Kidney epithelial cell (primary cell): ENCODE data around the gene SORCS2. TPM values are rescaled to one million over a fixed set of nuclear protein-coding genes. Genes with fewer than 3 reads are reported as not detected.
A peak's percentile ranks its signal among the peaks of the same experiment; 100 is the strongest.

Source experiments
- DNase-seq: peaks from one replicate; pipeline ENCODE4 v3.0.0-alpha.2; 2010; ENCODE audit warnings: low read depth
- H3K27me3 ChIP-seq: 2 replicates; pipeline ENCODE4 v1.6.0; 2011; ENCODE audit warnings: low read length; ENCODE audit not compliant: control insufficient read depth, insufficient read depth
- H3K36me3 ChIP-seq: 2 replicates; pipeline ENCODE4 v1.5.1; 2011; ENCODE audit warnings: low read length; ENCODE audit not compliant: control insufficient read depth, insufficient read depth
- H3K4me3 ChIP-seq: 2 replicates; pipeline ENCODE4 v1.5.1; 2011; ENCODE audit warnings: low read depth, mild to moderate bottlenecking, control low read depth, low read length
- CTCF ChIP-seq: IDR thresholded peaks from 2 replicates; pipeline ENCODE4 v1.5.1; 2011; ENCODE audit warnings: mild to moderate bottlenecking, moderate library complexity, low read length, control low read depth, inconsistent platforms; ENCODE audit not compliant: insufficient read depth, poor library complexity, severe bottlenecking
- total RNA-seq: library from RNA; depleted of rRNA; stranded (reverse); fragments of >200 nt; gene quantifications from 2 replicates; pipeline ENCODE4 v1.2.3, GENCODE V29; 2015

SORCS2 gene
- total RNA-seq, 1 donor from 2014 or later: 1.4 TPM

GRCh38 chr4:7204656-7205387, 12.5 kb downstream of the SORCS2 start:
- no peak for TF ChIP-seq CTCF
- Histone ChIP-seq H3K36me3 (no peaks in the 10 kb centered on the region), H3K4me3 (no peak overlapping the region), H3K27me3 (no peaks in the 10 kb centered on the region)
- DNase-seq: no peak

GRCh38 chr4:7206385-7206784, 14.0 kb downstream of the SORCS2 start:
- no peak overlapping the region for H3K4me3 ChIP-seq
- TF ChIP-seq CTCF: no peak
- no peaks in the 10 kb centered on the region for H3K27me3 ChIP-seq
- DNase-seq: peak; percentile 45
- no peaks in the 10 kb centered on the region for H3K36me3 ChIP-seq

GRCh38 chr4:7206911-7207567, 14.7 kb downstream of the SORCS2 start:
- H3K27me3 ChIP-seq: no peaks in the 10 kb centered on the region
- H3K36me3 ChIP-seq: no peaks in the 10 kb centered on the region
- H3K4me3 ChIP-seq: no peak overlapping the region
- TF ChIP-seq CTCF: no peak
- peak; percentile 63 for DNase-seq

GRCh38 chr4:7207628-7208231, 15.4 kb downstream of the SORCS2 start:
- no peak for DNase-seq
- H3K36me3 ChIP-seq: no peaks in the 10 kb centered on the region
- no peaks in the 10 kb centered on the region for H3K27me3 ChIP-seq
- TF ChIP-seq CTCF: no peak
- H3K4me3 ChIP-seq: no peak overlapping the region

GRCh38 chr4:7208509-7209451, 16.4 kb downstream of the SORCS2 start:
- H3K27me3 ChIP-seq: no peaks in the 10 kb centered on the region
- no peaks in the 10 kb centered on the region for H3K36me3 ChIP-seq
- no peak for TF ChIP-seq CTCF
- DNase-seq: no peak
- H3K4me3 ChIP-seq: no peak overlapping the region
